Ascending aorta (tissue), 2 donors: ENCODE measurements around the gene WDR73. TPM values are rescaled to one million over a fixed set of nuclear protein-coding genes. Genes with fewer than 3 reads are reported as not detected.

ENCODE experiments used
- DNase-seq, 2 donors: peaks; one replicate each; pipeline ENCODE4 v3.0.0-alpha.2; 2019; ENCODE audit warnings: low spot score in 2 of 2
- H3K27ac ChIP-seq, 2 donors: fragments of 200-600 bp; sonication (generic); one replicate each; pipeline ENCODE4 v1.5.1; 2016 to 2017; ENCODE audit warnings: mild to moderate bottlenecking in 1 of 2
- H3K27me3 ChIP-seq: fragments of 200-600 bp; sonication (generic); one replicate; pipeline ENCODE4 v1.5.1; 2017
- H3K36me3 ChIP-seq, 2 donors: fragments of 200-600 bp; sonication (generic); one replicate each; pipeline ENCODE4 v1.5.1; 2016
- H3K4me1 ChIP-seq, 2 donors: fragments of 200-600 bp; sonication (generic); one replicate each; pipeline ENCODE4 v1.5.1; 2016 to 2017; ENCODE audit warnings: mild to moderate bottlenecking in 1 of 2
- H3K4me3 ChIP-seq, 2 donors: fragments of 200-600 bp; sonication (generic); one replicate each; pipeline ENCODE4 v1.5.1; 2016 to 2017; ENCODE audit warnings: mild to moderate bottlenecking in 1 of 2
- H3K9me3 ChIP-seq, 2 donors: fragments of 200-600 bp; sonication (generic); one replicate each; pipeline ENCODE4 v1.5.1; 2016
- CTCF ChIP-seq, 3 experiments: fragments of 200-600 bp in 2 of 3; fragments of 450-650 bp in 1 of 3; sonication (generic) in 2 of 3; IDR thresholded peaks; one replicate each; pipeline ENCODE4 v1.5.1; 2016 to 2019; ENCODE audit warnings: antibody characterized with exemption in 3 of 3, mild to moderate bottlenecking in 1 of 3, moderate library complexity in 1 of 3
- intact Hi-C: fragments of 100-400 bp; cut with DNase I; formaldehyde crosslinking; loops from one replicate; pipeline ENCODE4 v1.15.1; 2023
- total RNA-seq: library from RNA; depleted of rRNA; stranded (reverse); fragments of >200 nt; gene quantifications from one replicate; pipeline ENCODE4 v1.1.0, GENCODE V29; 2016

Gene WDR73
- total RNA-seq, 1 donor from 2014 or later: 29.5 TPM

GRCh38 chr15:84681831-84682230, 27.7 kb upstream of the WDR73 start:
- Histone ChIP-seq H3K9me3 (no peaks in the 10 kb centered on the region), H3K27me3 (no peaks in the 10 kb centered on the region), H3K4me1 (no peaks in the 10 kb centered on the region), H3K4me3 (no peak overlapping the region), H3K27ac (no peak overlapping the region), H3K36me3 (peaks cover 10 to 52% of the 10 kb centered on the region in 2 donors)
- intact Hi-C loops: no loop called here
- DNase-seq: no peak
- TF ChIP-seq CTCF (IDR thresholded peaks at IDR 0.05): no peak

GRCh38 chr15:84671211-84671610, 17.1 kb upstream of the WDR73 start:
- Histone ChIP-seq H3K27ac (no peak overlapping the region), H3K27me3 (no peaks in the 10 kb centered on the region), H3K36me3 (peaks cover 21 to 51% of the 10 kb centered on the region in 2 donors), H3K9me3 (no peaks in the 10 kb centered on the region), H3K4me1 (no peaks in the 10 kb centered on the region), H3K4me3 (no peak overlapping the region)
- no peak for TF ChIP-seq CTCF (IDR thresholded peaks at IDR 0.05)
- DNase-seq: no peak
- intact Hi-C loops: no loop called here

- no peak for TF ChIP-seq CTCF (IDR thresholded peaks at IDR 0.05)
- intact Hi-C loops: no loop called here
- Histone ChIP-seq H3K4me3 (no peak overlapping the region), H3K27ac (no peak overlapping the region), H3K27me3 (no peaks in the 10 kb centered on the region), H3K4me1 (no peaks in the 10 kb centered on the region), H3K36me3 (peaks cover 27 to 47% of the 10 kb centered on the region in 2 donors), H3K9me3 (no peaks in the 10 kb centered on the region)
- no peak for DNase-seq
These were observed 15.6 kb upstream of the WDR73 start for GRCh38 chr15:84669726-84670125.

GRCh38 chr15:84668221-84668982, 14.3 kb upstream of the WDR73 start:
- Histone ChIP-seq H3K27me3 (no peaks in the 10 kb centered on the region), H3K4me3 (no peak overlapping the region), H3K27ac (no peak overlapping the region), H3K36me3 (peaks cover 24 to 45% of the 10 kb centered on the region in 2 donors), H3K4me1 (no peaks in the 10 kb centered on the region), H3K9me3 (no peaks in the 10 kb centered on the region)
- intact Hi-C loops: no loop called here
- TF ChIP-seq CTCF (IDR thresholded peaks at IDR 0.05): no peak
- DNase-seq: no peak

- Histone ChIP-seq H3K36me3 (peaks cover 24 to 45% of the 10 kb centered on the region in 2 donors), H3K4me1 (no peaks in the 10 kb centered on the region), H3K9me3 (no peaks in the 10 kb centered on the region), H3K4me3 (no peak overlapping the region), H3K27me3 (no peaks in the 10 kb centered on the region), H3K27ac (no peak overlapping the region)
- TF ChIP-seq CTCF (IDR thresholded peaks at IDR 0.05): no peak
- DNase-seq: no peak
- intact Hi-C loops: no loop called here
These were observed 12.3 kb upstream of the WDR73 start for GRCh38 chr15:84666373-84666772.
